SK-N-SH treated with all-trans-retinoic acid at 6 μM for 48 hours (cell line): ENCODE data around the gene ARHGEF12.

ENCODE experiments used
- ATAC-seq: fragments of 200-7000 bp; cut with Tn5 transposase; 3 replicates; pipeline ENCODE4 v1.9.1; 2020; ENCODE audit warnings: mild to moderate bottlenecking, moderate library complexity
- ARNTL ChIP-seq: fragments of 450-650 bp; formaldehyde crosslinking; IDR thresholded peaks from 2 replicates; pipeline ENCODE4 v1.5.0; 2020; ENCODE audit warnings: low read depth, mild to moderate bottlenecking, moderate library complexity, borderline replicate concordance
- BACH2 ChIP-seq: fragments of 250-450 bp; sonication (Bioruptor Pico); IDR thresholded peaks from 2 replicates; pipeline ENCODE4 v1.9.0; 2021; ENCODE audit warnings: mild to moderate bottlenecking, borderline replicate concordance
- CSDC2 ChIP-seq: fragments of 250-450 bp; sonication (Bioruptor Pico); IDR thresholded peaks from 2 replicates; pipeline ENCODE4 v1.5.0; 2020; ENCODE audit warnings: mild to moderate bottlenecking, moderate library complexity
- ESRRG ChIP-seq: fragments of 250-450 bp; sonication (Bioruptor Pico); IDR thresholded peaks from 2 replicates; pipeline ENCODE4 v1.6.1; 2021; ENCODE audit warnings: mild to moderate bottlenecking
- GLIS3 ChIP-seq: fragments of 250-450 bp; sonication (Bioruptor Pico); IDR thresholded peaks from 2 replicates; pipeline ENCODE4 v1.5.0; 2020; ENCODE audit warnings: mild to moderate bottlenecking, moderate library complexity
- ISL1 ChIP-seq: fragments of 250-450 bp; sonication (Bioruptor Pico); IDR thresholded peaks from 2 replicates; pipeline ENCODE4 v2.1.2; 2022; ENCODE audit warnings: mild to moderate bottlenecking, moderate library complexity
- OSR1 ChIP-seq: fragments of 250-450 bp; sonication (Bioruptor Pico); IDR thresholded peaks from 2 replicates; pipeline ENCODE4 v1.8.0; 2022; ENCODE audit warnings: moderate library complexity, mild to moderate bottlenecking, inconsistent platforms
- PPARA ChIP-seq: fragments of 250-450 bp; sonication (Bioruptor Pico); IDR thresholded peaks from 2 replicates; pipeline ENCODE4 v1.5.0; 2020; ENCODE audit warnings: mild to moderate bottlenecking, borderline replicate concordance
- RARB ChIP-seq: fragments of 250-450 bp; sonication (Bioruptor Pico); IDR thresholded peaks from 2 replicates; pipeline ENCODE4 v1.8.0; 2021; ENCODE audit warnings: mild to moderate bottlenecking, moderate library complexity
- SNAI2 ChIP-seq: fragments of 250-450 bp; sonication (Bioruptor Pico); IDR thresholded peaks from 2 replicates; pipeline ENCODE4 v1.5.0; 2020; ENCODE audit warnings: mild to moderate bottlenecking, moderate library complexity
- TOX ChIP-seq: fragments of 250-450 bp; sonication (Bioruptor Pico); IDR thresholded peaks from 2 replicates; pipeline ENCODE4 v1.8.0; 2021; ENCODE audit warnings: mild to moderate bottlenecking, moderate library complexity, borderline replicate concordance
- ZC3H10 ChIP-seq: fragments of 250-450 bp; sonication (Bioruptor Pico); IDR thresholded peaks from 2 replicates; pipeline ENCODE4 v1.5.1; 2021; ENCODE audit warnings: mild to moderate bottlenecking, moderate library complexity
- ZFP3 ChIP-seq: fragments of 250-450 bp; sonication (Bioruptor Pico); IDR thresholded peaks from 2 replicates; pipeline ENCODE4 v1.5.0; 2020; ENCODE audit warnings: mild to moderate bottlenecking, moderate library complexity
- ZFP30 ChIP-seq: fragments of 450-650 bp; formaldehyde crosslinking; IDR thresholded peaks from 2 replicates; pipeline ENCODE4 v1.5.0; 2022; ENCODE audit warnings: mild to moderate bottlenecking, moderate library complexity
- ZNF565 ChIP-seq: fragments of 450-650 bp; formaldehyde crosslinking; conservative IDR thresholded peaks from 2 replicates; pipeline ENCODE4 v1.5.0; 2020; ENCODE audit warnings: low read depth, mild to moderate bottlenecking, moderate library complexity
- ZNF70 ChIP-seq: fragments of 450-650 bp; formaldehyde crosslinking; IDR thresholded peaks from 2 replicates; pipeline ENCODE4 v1.5.0; 2020; ENCODE audit warnings: mild to moderate bottlenecking, moderate library complexity
- ZNF8 ChIP-seq: fragments of 450-650 bp; formaldehyde crosslinking; IDR thresholded peaks from 2 replicates; pipeline ENCODE4 v1.5.0; 2020; ENCODE audit warnings: mild to moderate bottlenecking, moderate library complexity
- TF ChIP-seq, protein P1 (sequence below): fragments of 250-450 bp; sonication (Bioruptor Pico); IDR thresholded peaks from 2 replicates; pipeline ENCODE4 v1.8.0; 2021; ENCODE audit warnings: low read depth, mild to moderate bottlenecking, moderate library complexity, borderline replicate concordance
- TF ChIP-seq, protein P2 (sequence below): fragments of 250-450 bp; sonication (Bioruptor Pico); IDR thresholded peaks from 2 replicates; pipeline ENCODE4 v1.8.0; 2020; ENCODE audit warnings: mild to moderate bottlenecking, moderate library complexity, borderline replicate concordance
- TF ChIP-seq, protein P3 (sequence below): fragments of 250-450 bp; sonication (Bioruptor Pico); IDR thresholded peaks from 2 replicates; pipeline ENCODE4 v1.5.1; 2021; ENCODE audit warnings: mild to moderate bottlenecking, moderate library complexity
- TF ChIP-seq, protein P4 (sequence below): fragments of 250-450 bp; sonication (Bioruptor Pico); IDR thresholded peaks from 2 replicates; pipeline ENCODE4 v1.5.1; 2020; ENCODE audit warnings: low read depth, mild to moderate bottlenecking, moderate library complexity

The ARHGEF12 gene

DNA sequence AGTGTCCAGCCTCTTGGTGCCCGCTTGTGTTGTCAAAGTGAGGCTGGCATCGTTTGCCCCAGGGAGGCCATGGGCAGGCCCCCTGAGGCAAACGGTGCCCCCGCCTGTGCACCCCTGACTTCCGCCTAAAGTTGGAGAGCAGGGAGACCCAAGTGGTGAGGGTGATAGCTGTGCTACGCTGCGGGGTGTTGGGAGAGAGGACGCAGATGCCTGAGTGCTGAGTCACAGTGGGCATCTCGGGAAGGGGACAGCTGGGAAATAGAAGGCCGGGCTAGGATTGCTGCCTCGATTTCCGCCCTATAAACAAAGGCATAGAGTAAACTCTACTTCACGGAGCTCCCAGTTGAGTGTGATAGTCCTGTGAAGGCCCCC is 181.2 kb downstream of the ARHGEF12 start (continued):
- TF ChIP-seq, protein P1, sequence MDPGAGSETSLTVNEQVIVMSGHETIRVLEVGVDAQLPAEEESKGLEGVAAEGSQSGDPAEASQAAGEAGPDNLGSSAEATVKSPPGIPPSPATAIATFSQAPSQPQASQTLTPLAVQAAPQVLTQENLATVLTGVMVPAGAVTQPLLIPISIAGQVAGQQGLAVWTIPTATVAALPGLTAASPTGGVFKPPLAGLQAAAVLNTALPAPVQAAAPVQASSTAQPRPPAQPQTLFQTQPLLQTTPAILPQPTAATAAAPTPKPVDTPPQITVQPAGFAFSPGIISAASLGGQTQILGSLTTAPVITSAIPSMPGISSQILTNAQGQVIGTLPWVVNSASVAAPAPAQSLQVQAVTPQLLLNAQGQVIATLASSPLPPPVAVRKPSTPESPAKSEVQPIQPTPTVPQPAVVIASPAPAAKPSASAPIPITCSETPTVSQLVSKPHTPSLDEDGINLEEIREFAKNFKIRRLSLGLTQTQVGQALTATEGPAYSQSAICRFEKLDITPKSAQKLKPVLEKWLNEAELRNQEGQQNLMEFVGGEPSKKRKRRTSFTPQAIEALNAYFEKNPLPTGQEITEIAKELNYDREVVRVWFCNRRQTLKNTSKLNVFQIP: no peak
- no peak for TF ChIP-seq PPARA (CRISPR knock-in tag)
- TF ChIP-seq, all 23 proteins: peak for 0

DNA sequence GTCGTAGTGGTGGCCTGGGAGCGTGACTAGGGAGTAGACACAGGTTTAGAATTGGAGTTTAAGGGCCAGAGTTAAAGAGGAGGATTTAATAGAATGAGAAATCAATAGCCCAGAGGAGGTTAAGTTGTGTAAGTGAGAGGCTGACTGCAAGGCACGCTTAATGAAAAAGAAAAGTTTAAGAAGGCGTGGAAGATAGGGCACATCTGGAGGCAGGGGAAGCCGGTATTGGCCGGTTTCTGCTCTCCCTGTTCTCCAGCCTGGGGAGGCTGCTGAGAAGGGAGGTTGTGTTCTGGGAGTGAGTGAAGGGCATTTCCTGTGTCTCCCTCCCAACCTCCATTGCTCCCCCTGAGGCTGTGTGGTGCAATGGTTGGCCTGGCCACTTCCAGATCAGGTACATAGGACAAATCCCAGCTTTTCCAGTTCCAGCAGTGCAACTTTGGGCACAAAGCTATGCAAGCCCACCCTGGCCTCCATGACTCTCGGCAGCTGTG is 181.6 kb downstream of the ARHGEF12 start:
- TF ChIP-seq ZC3H10 (no peak), SNAI2 (CRISPR knock-in tag) (no peak), ESRRG (no peak), RARB (CRISPR knock-in tag) (no peak), CSDC2 (no peak), OSR1 (no peak)
- TF ChIP-seq, protein P2, sequence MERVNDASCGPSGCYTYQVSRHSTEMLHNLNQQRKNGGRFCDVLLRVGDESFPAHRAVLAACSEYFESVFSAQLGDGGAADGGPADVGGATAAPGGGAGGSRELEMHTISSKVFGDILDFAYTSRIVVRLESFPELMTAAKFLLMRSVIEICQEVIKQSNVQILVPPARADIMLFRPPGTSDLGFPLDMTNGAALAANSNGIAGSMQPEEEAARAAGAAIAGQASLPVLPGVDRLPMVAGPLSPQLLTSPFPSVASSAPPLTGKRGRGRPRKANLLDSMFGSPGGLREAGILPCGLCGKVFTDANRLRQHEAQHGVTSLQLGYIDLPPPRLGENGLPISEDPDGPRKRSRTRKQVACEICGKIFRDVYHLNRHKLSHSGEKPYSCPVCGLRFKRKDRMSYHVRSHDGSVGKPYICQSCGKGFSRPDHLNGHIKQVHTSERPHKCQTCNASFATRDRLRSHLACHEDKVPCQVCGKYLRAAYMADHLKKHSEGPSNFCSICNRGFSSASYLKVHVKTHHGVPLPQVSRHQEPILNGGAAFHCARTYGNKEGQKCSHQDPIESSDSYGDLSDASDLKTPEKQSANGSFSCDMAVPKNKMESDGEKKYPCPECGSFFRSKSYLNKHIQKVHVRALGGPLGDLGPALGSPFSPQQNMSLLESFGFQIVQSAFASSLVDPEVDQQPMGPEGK: no peak
- TF ChIP-seq, all 23 proteins: peak for 0
- no peak for ATAC-seq

DNA sequence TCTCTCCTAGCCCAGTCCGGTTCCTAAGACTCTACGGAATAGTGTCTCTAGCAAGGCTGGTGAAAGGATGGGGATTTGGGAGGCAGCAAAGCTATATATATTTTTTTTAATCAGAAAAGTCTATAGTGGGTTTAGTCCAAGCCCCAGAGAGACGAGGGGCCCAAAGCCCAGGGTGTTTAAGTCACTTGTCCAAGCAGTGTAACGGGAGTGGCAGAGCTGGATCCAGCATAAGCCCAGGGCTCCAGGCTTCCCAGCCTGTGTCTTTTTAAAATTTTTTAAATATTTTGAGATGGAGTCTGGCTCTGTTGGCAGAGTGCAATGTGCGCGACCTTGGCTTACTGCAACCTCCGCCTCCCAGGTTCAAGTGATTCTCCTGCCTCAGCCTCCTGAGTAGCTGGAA is 182.1 kb downstream of the ARHGEF12 start:
- TF ChIP-seq, protein P1: no peak
- no peak for TF ChIP-seq ZNF8
- ATAC-seq: no peak

DNA sequence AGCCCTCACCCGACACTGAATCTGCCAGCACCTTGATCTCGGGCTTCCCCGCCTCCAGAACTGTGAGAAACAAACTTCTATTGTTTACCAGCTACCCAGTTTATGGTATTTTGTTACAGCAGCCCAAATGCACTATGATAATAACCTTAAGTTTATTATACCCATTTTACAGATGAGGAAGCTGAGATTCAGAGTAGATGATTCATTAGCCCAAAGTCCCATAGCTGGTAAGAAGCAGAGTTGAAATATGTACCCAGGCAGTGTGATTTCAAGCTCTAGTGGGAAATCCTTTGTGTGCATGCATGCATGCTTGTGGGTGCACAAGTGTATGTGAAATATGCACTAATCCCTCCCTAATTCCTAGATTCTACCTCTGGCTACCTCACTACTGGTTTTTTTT is 183.3 kb downstream of the ARHGEF12 start:
- ATAC-seq: no peak
- TF ChIP-seq ZFP3 (CRISPR knock-in tag) (no peak), ZNF565 (CRISPR knock-in tag) (no peak), ZC3H10 (no peak), SNAI2 (CRISPR knock-in tag) (no peak), ZNF70 (CRISPR knock-in tag) (no peak), ZFP30 (CRISPR knock-in tag) (no peak), TOX (CRISPR knock-in tag) (no peak), PPARA (CRISPR knock-in tag) (no peak), RARB (CRISPR knock-in tag) (no peak), ARNTL (CRISPR knock-in tag) (no peak), ZNF8 (no peak), BACH2 (CRISPR knock-in tag) (no peak), GLIS3 (CRISPR knock-in tag) (no peak), OSR1 (no peak), ISL1 (no peak), ESRRG (no peak)
- TF ChIP-seq, protein P3, sequence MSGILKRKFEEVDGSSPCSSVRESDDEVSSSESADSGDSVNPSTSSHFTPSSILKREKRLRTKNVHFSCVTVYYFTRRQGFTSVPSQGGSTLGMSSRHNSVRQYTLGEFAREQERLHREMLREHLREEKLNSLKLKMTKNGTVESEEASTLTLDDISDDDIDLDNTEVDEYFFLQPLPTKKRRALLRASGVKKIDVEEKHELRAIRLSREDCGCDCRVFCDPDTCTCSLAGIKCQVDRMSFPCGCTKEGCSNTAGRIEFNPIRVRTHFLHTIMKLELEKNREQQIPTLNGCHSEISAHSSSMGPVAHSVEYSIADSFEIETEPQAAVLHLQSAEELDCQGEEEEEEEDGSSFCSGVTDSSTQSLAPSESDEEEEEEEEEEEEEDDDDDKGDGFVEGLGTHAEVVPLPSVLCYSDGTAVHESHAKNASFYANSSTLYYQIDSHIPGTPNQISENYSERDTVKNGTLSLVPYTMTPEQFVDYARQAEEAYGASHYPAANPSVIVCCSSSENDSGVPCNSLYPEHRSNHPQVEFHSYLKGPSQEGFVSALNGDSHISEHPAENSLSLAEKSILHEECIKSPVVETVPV (CRISPR knock-in tag): no peak
- TF ChIP-seq, protein P2: no peak
- TF ChIP-seq, protein P4, sequence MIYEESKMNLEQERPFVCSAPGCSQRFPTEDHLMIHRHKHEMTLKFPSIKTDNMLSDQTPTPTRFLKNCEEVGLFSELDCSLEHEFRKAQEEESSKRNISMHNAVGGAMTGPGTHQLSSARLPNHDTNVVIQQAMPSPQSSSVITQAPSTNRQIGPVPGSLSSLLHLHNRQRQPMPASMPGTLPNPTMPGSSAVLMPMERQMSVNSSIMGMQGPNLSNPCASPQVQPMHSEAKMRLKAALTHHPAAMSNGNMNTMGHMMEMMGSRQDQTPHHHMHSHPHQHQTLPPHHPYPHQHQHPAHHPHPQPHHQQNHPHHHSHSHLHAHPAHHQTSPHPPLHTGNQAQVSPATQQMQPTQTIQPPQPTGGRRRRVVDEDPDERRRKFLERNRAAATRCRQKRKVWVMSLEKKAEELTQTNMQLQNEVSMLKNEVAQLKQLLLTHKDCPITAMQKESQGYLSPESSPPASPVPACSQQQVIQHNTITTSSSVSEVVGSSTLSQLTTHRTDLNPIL (CRISPR knock-in tag): no peak
- TF ChIP-seq, protein P1: no peak
